K562 (cell line): ENCODE measurements around the gene SPTSSA. TPM values are rescaled to one million over a fixed set of nuclear protein-coding genes. Genes with fewer than 3 reads are reported as not detected.
A peak's percentile ranks its signal among the peaks of the same experiment; 100 is the strongest.

Source experiments
- ARID1B ChIP-seq: fragments of 450-650 bp; IDR thresholded peaks from 2 replicates; pipeline ENCODE4 v1.6.1; 2016; ENCODE audit warnings: antibody characterized with exemption, mild to moderate bottlenecking, inconsistent platforms
- CXXC5 ChIP-seq: fragments of 250-450 bp; sonication (Bioruptor Pico); IDR thresholded peaks from 2 replicates; pipeline ENCODE4 v1.8.0; 2022; ENCODE audit warnings: inconsistent platforms, mild to moderate bottlenecking, moderate library complexity
- DPF2 ChIP-seq: fragments of 450-650 bp; IDR thresholded peaks from 2 replicates; pipeline ENCODE4 v1.6.1; 2016
- HMGXB4 ChIP-seq: sonication (generic); formaldehyde crosslinking; IDR thresholded peaks from 2 replicates; pipeline ENCODE4 v1.8.1; 2023; ENCODE audit warnings: mild to moderate bottlenecking, missing genetic modification reagents
- L3MBTL2 ChIP-seq: fragments of 450-650 bp; IDR thresholded peaks from 2 replicates; pipeline ENCODE4 v1.6.1; 2016; ENCODE audit warnings: mild to moderate bottlenecking, moderate library complexity
- MBD2 ChIP-seq: sonication (generic); IDR thresholded peaks from 2 replicates; pipeline ENCODE4 v1.6.1; 2016; ENCODE audit warnings: low read depth, borderline replicate concordance
- NFIC ChIP-seq: fragments of 450-650 bp; IDR thresholded peaks from 2 replicates; pipeline ENCODE4 v1.6.1; 2017; ENCODE audit warnings: mild to moderate bottlenecking, inconsistent platforms
- PKNOX1 ChIP-seq: fragments of 450-650 bp; IDR thresholded peaks from 2 replicates; pipeline ENCODE4 v1.6.1; 2016
- SMARCE1 ChIP-seq: fragments of 450-650 bp; IDR thresholded peaks from 2 replicates; pipeline ENCODE4 v1.7.1; 2016; ENCODE audit warnings: mild to moderate bottlenecking
- TEAD2 ChIP-seq: fragments of 450-650 bp; IDR thresholded peaks from 2 replicates; pipeline ENCODE4 v1.6.1; 2016; ENCODE audit warnings: missing genetic modification characterization, control low read depth, missing compliant biosample characterization
- VEZF1 ChIP-seq: fragments of 200-800 bp; sonication (Bioruptor generic); IDR thresholded peaks from 2 replicates; pipeline ENCODE4 v1.6.1; 2017; ENCODE audit warnings: missing genetic modification characterization, missing compliant biosample characterization
- ZBTB26 ChIP-seq: fragments of 450-650 bp; formaldehyde crosslinking; IDR thresholded peaks from 2 replicates; pipeline ENCODE4 v1.4.0; 2022; ENCODE audit warnings: missing genetic modification characterization
- ZC3H4 ChIP-seq: sonication (generic); formaldehyde crosslinking; IDR thresholded peaks from 2 replicates; pipeline ENCODE4 v1.9.0; 2021; ENCODE audit warnings: missing genetic modification reagents, borderline replicate concordance
- ZFX ChIP-seq: sonication (generic); formaldehyde crosslinking; IDR thresholded peaks from 2 replicates; pipeline ENCODE4 v1.8.0; 2022; ENCODE audit warnings: mild to moderate bottlenecking, missing genetic modification reagents, moderate library complexity
- ZNF224 ChIP-seq: sonication (generic); formaldehyde crosslinking; IDR thresholded peaks from 2 replicates; pipeline ENCODE4 v1.8.0; 2022; ENCODE audit warnings: mild to moderate bottlenecking, missing genetic modification reagents
- ZNF639 ChIP-seq, 2 experiments: fragments of 200-800 bp in 1 of 2; sonication (Bioruptor generic) in 1 of 2; sonication (generic) in 1 of 2; formaldehyde crosslinking in 1 of 2; IDR thresholded peaks in 1 of 2; conservative IDR thresholded peaks in 1 of 2; 2 replicates each; pipeline versions ENCODE4 v1.5.0 to v1.6.1; 2016 to 2020; ENCODE audit warnings: missing compliant biosample characterization in 1 of 2, missing genetic modification characterization in 1 of 2, missing genetic modification reagents in 1 of 2
- ZNF778 ChIP-seq: fragments of 450-650 bp; formaldehyde crosslinking; IDR thresholded peaks from 2 replicates; pipeline ENCODE4 v1.4.0; 2020; ENCODE audit warnings: mild to moderate bottlenecking, moderate library complexity
- polyA plus RNA-seq, 8 experiments: library from polyadenylated mRNA; depleted of rRNA in 4 of 8; stranded (reverse) in 5 of 8; unstranded in 3 of 8; fragments of >200 nt; fragmentation: Nextera tagmentation in 2 of 8; fragmentation: Illumina TruSeq in 1 of 8; extraction: Ambion mirVana in 2 of 8; extraction: Trizol in 1 of 8; gene quantifications; 2 replicates each; pipeline versions ENCODE4 v1.2.1 to v1.2.3, GENCODE V29; 2011 to 2014; ENCODE audit warnings: inconsistent platforms in 1 of 8, missing spikeins in 1 of 8
- total RNA-seq, 7 experiments: library from RNA; depleted of rRNA in 6 of 7; stranded (reverse); fragments of >200 nt in 6 of 7; fragmentation: Illumina TruSeq in 2 of 7; extraction: Trizol in 2 of 7; gene quantifications; 2 replicates each; pipeline versions ENCODE4 v1.2.1 to v1.2.3, GENCODE V29; 2011 to 2021; ENCODE audit warnings: low replicate concordance in 1 of 7
- TF ChIP-seq, protein P1 (sequence below): fragments of 200-800 bp; sonication (Bioruptor generic); IDR thresholded peaks from 2 replicates; pipeline ENCODE4 v1.6.1; 2017; ENCODE audit warnings: missing genetic modification characterization, missing compliant biosample characterization

SPTSSA gene
- total and polyA plus RNA-seq, 9 of the 15 experiments (the other 6 are each of a cell fraction or from before 2014, with no cell fraction given) = 6.8 to 35.7 (median 22.0) TPM

GRCh38 chr14:34462132-34462893 lies at the start of gene SPTSSA (continued):
- no peak for TF ChIP-seq TEAD2 (tag)
- TF ChIP-seq L3MBTL2 = 0 out of 2 replicates have a peak, but pooled peaks have one; percentile 18
- no peak for TF ChIP-seq ZC3H4 (CRISPR knock-in tag)
- TF ChIP-seq, protein P1, sequence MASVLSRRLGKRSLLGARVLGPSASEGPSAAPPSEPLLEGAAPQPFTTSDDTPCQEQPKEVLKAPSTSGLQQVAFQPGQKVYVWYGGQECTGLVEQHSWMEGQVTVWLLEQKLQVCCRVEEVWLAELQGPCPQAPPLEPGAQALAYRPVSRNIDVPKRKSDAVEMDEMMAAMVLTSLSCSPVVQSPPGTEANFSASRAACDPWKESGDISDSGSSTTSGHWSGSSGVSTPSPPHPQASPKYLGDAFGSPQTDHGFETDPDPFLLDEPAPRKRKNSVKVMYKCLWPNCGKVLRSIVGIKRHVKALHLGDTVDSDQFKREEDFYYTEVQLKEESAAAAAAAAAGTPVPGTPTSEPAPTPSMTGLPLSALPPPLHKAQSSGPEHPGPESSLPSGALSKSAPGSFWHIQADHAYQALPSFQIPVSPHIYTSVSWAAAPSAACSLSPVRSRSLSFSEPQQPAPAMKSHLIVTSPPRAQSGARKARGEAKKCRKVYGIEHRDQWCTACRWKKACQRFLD (CRISPR knock-in tag) = 0 out of 2 replicates have a peak, but pooled peaks have one; percentile 23
- TF ChIP-seq MBD2 = peak; percentile 29; the same call in 1 of the 2 replicates
- TF ChIP-seq ZFX (CRISPR knock-in tag) = peak; percentile 77
- no peak for TF ChIP-seq ZNF224
- TF ChIP-seq ZBTB26 (CRISPR knock-in tag) = no peak
- peak in 1 of 2 experiments; percentile 81; a peak in 2 of 4 replicates for TF ChIP-seq ZNF639 (CRISPR knock-in tag; conservative IDR thresholded peaks at IDR 0.05 in 1 of 2, IDR thresholded peaks at IDR 0.05 in 1 of 2)
- TF ChIP-seq ZNF778 (CRISPR knock-in tag) = no peak
- TF ChIP-seq HMGXB4 (CRISPR knock-in tag) = no peak
- TF ChIP-seq VEZF1 (CRISPR knock-in tag) = peak; percentile 92
- peak; percentile 56 for TF ChIP-seq ARID1B
- TF ChIP-seq SMARCE1 = 0 out of 2 replicates have a peak, but pooled peaks have one; percentile 34
- TF ChIP-seq DPF2 = no peak
- TF ChIP-seq CXXC5 (CRISPR knock-in tag) = peak; percentile 61
- peak; percentile 65; the same call in 1 of the 2 replicates for TF ChIP-seq PKNOX1
- TF ChIP-seq NFIC = no peak
